GM12878 (cell line): ENCODE measurements around the gene SINHCAF. TPM values are rescaled to one million over a fixed set of nuclear protein-coding genes. Genes with fewer than 3 reads are reported as not detected.

ENCODE experiments used
- BCL3 ChIP-seq: IDR thresholded peaks from 2 replicates; pipeline ENCODE4 v1.6.1; 2011; ENCODE audit warnings: borderline replicate concordance, low read depth, mild to moderate bottlenecking, moderate library complexity, low read length; ENCODE audit not compliant: insufficient read depth, poor library complexity, severe bottlenecking
- CHD2 ChIP-seq: IDR thresholded peaks from 2 replicates; pipeline ENCODE4 v1.6.1; 2011; ENCODE audit warnings: low read depth, low read length, improper control_type of control experiment, borderline replicate concordance
- HDAC6 ChIP-seq: fragments of 200-600 bp; sonication (generic); IDR thresholded peaks from one replicate; pipeline ENCODE4 v1.8.0; 2017; ENCODE audit warnings: antibody characterized with exemption; ENCODE audit not compliant: unreplicated experiment
- IKZF2 ChIP-seq, 2 experiments: fragments of 450-650 bp; IDR thresholded peaks; 2 replicates each; pipeline ENCODE4 v1.6.1; 2017; ENCODE audit warnings: mild to moderate bottlenecking in 2 of 2, moderate library complexity in 2 of 2
- NBN ChIP-seq: fragments of 450-650 bp; IDR thresholded peaks from 2 replicates; pipeline ENCODE4 v1.6.1; 2016
- NKRF ChIP-seq: fragments of 450-650 bp; conservative IDR thresholded peaks from 2 replicates; pipeline ENCODE4 v1.6.1; 2017; ENCODE audit warnings: mild to moderate bottlenecking, moderate library complexity
- RELA ChIP-seq: fragments of 450-650 bp; IDR thresholded peaks from 2 replicates; pipeline ENCODE4 v1.8.0; 2014; ENCODE audit warnings: borderline replicate concordance; ENCODE audit not compliant: partially characterized antibody
- TAF1 ChIP-seq: IDR thresholded peaks from 2 replicates; pipeline ENCODE4 v1.6.1; 2011; ENCODE audit warnings: mild to moderate bottlenecking, low read depth, low read length, borderline replicate concordance
- ZBED1 ChIP-seq: IDR thresholded peaks from 2 replicates; pipeline ENCODE4 v1.6.1; 2016; ENCODE audit warnings: borderline replicate concordance
- ZBTB4 ChIP-seq: fragments of 450-650 bp; formaldehyde crosslinking; IDR thresholded peaks from 2 replicates; pipeline ENCODE4 v1.4.0; 2022; ENCODE audit warnings: mild to moderate bottlenecking, moderate library complexity
- ZBTB40 ChIP-seq: fragments of 450-650 bp; IDR thresholded peaks from 2 replicates; pipeline ENCODE4 v1.6.1; 2016; ENCODE audit warnings: mild to moderate bottlenecking, moderate library complexity, borderline replicate concordance
- ZNF207 ChIP-seq: fragments of 450-650 bp; IDR thresholded peaks from 2 replicates; pipeline ENCODE4 v1.6.1; 2014; ENCODE audit warnings: antibody characterized with exemption, mild to moderate bottlenecking, borderline replicate concordance
- ZNF384 ChIP-seq: IDR thresholded peaks from 2 replicates; pipeline ENCODE4 v1.6.1; 2012; ENCODE audit warnings: low read depth, mild to moderate bottlenecking, low read length, improper control_type of control experiment, borderline replicate concordance
- polyA plus RNA-seq, 11 experiments: library from polyadenylated mRNA; depleted of rRNA in 4 of 11; unstranded in 6 of 11; stranded (reverse) in 5 of 11; fragments of >200 nt; fragmentation: Nextera tagmentation in 4 of 11; fragmentation: Illumina TruSeq in 1 of 11; extraction: Ambion mirVana in 4 of 11; extraction: Trizol in 1 of 11; gene quantifications; 1 replicate in 1 of 11; 2 replicates in 10 of 11; pipeline versions ENCODE4 v1.2.1 to v1.2.3, GENCODE V29; 2011 to 2016; ENCODE audit warnings: inconsistent platforms in 2 of 11, missing spikeins in 2 of 11, low read depth in 1 of 11
- total RNA-seq, 4 experiments: library from RNA; depleted of rRNA in 3 of 4; stranded (reverse); fragments of >200 nt in 3 of 4; fragmentation: Illumina TruSeq in 1 of 4; extraction: Trizol in 1 of 4; gene quantifications; 2 replicates each; pipeline versions ENCODE4 v1.2.1 to v1.2.3, GENCODE V29; 2013 to 2021

SINHCAF gene
- total and polyA plus RNA-seq, 10 of the 15 experiments (the other 5 are each of a cell fraction or from before 2014, with no cell fraction given) = 60.4 to 156 (median 90.3) TPM

GRCh38 chr12:31324116-31324844 is 1.7 kb downstream of the SINHCAF start (continued):
- TF ChIP-seq ZBTB40 = no peak
- no peak for TF ChIP-seq ZBED1
- no peak for TF ChIP-seq NBN
- peak; percentile 10 for TF ChIP-seq RELA
- peak; percentile 61; the same call in 1 of the 2 replicates for TF ChIP-seq ZNF207
- TF ChIP-seq BCL3 = peak; percentile 26
- TF ChIP-seq HDAC6 = no peak
- no peak for TF ChIP-seq CHD2
- TF ChIP-seq ZBTB4 = no peak
- 0 out of 2 replicates have a peak, but pooled peaks have one; percentile 37 for TF ChIP-seq TAF1
- no peak for TF ChIP-seq ZNF384
- no peak for TF ChIP-seq IKZF2 (IDR thresholded peaks at IDR 0.05)
- peak; percentile 54; the same call in 1 of the 2 replicates for TF ChIP-seq NKRF
